IgD-negative memory B cell (primary cell): ENCODE data around the gene GARRE1. TPM values are rescaled to one million over a fixed set of nuclear protein-coding genes. Genes with fewer than 3 reads are reported as not detected.

ENCODE experiments used
- H3K27ac Mint-ChIP-seq, 3 donors: one replicate each; pipeline ENCODE4 v1.8.0; 2020 to 2022; ENCODE audit warnings: mild to moderate bottlenecking in 3 of 3, mixed read lengths in 3 of 3, moderate library complexity in 1 of 3
- H3K27me3 Mint-ChIP-seq: one replicate; pipeline ENCODE4 v1.8.0; 2021; ENCODE audit warnings: mixed read lengths
- H3K36me3 Mint-ChIP-seq: one replicate; pipeline ENCODE4 v1.8.0; 2020; ENCODE audit warnings: mild to moderate bottlenecking, mixed read lengths
- H3K4me1 Mint-ChIP-seq, 3 donors: one replicate each; pipeline ENCODE4 v1.8.0; 2020 to 2022; ENCODE audit warnings: mixed read lengths in 3 of 3, mild to moderate bottlenecking in 1 of 3
- H3K4me3 Mint-ChIP-seq, 4 donors: one replicate each; pipeline ENCODE4 v1.8.0; 2020 to 2022; ENCODE audit warnings: mild to moderate bottlenecking in 4 of 4, mixed read lengths in 4 of 4, moderate library complexity in 3 of 4
- H3K9me3 Mint-ChIP-seq, 3 donors: one replicate each; pipeline ENCODE4 v1.8.0; 2020 to 2021; ENCODE audit warnings: mixed read lengths in 3 of 3, mild to moderate bottlenecking in 1 of 3
- polyA plus RNA-seq: library from polyadenylated mRNA; unstranded; fragments of 300-500 nt; fragmentation: Illumina TruSeq; gene quantifications from one replicate; pipeline ENCODE4 v1.2.3, GENCODE V29; 2021

The GARRE1 gene
- polyA plus RNA-seq, 1 donor from 2014 or later: 8.6 TPM

DNA sequence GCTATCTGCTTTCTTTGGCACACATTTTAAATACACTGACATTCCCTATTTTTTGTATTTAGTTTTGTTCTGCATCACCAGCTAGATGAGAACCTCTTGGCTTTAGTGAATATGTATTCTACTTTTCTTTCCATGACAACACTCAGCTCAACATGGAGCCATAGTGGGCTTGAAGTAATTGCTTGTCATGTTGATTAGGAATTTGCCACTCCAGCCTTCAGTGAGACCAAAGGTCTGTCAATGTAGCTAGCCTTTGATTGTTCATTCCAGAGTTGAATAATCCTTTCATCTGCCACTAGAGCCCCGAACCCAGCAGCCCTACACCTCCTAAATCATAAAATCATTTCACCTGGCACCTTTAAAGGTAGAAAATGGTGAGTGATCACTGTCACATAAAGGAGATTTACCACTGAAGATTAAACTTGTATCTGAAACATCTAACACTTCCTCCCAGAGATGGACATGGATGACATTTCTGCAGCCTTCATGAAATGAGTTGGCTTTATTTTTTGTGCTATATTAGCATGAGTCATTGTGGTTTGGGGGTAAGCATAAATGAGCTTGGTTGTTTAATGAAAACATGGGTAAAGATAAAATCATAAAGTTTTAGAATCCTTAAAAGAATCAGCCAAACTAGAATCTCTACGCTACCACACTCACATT lies 29.2 kb upstream of the GARRE1 start:
- peaks cover 0 to 6% (median 6%) of the 10 kb centered on the region in 3 donors for H3K4me1 Mint-ChIP-seq
- no peaks in the 10 kb centered on the region for H3K9me3 Mint-ChIP-seq
- peak overlapping the region in 1 of 4 donors; percentile 13 for H3K4me3 Mint-ChIP-seq
- H3K27ac Mint-ChIP-seq: no peak overlapping the region
- H3K36me3 Mint-ChIP-seq: peaks cover 15% of the 10 kb centered on the region
- H3K27me3 Mint-ChIP-seq: no peaks in the 10 kb centered on the region

GRCh38 chr19:34225659-34226015 lies 28.7 kb upstream of the GARRE1 start:
- H3K27ac Mint-ChIP-seq: no peak overlapping the region
- no peaks in the 10 kb centered on the region for H3K27me3 Mint-ChIP-seq
- H3K9me3 Mint-ChIP-seq: no peaks in the 10 kb centered on the region
- H3K4me1 Mint-ChIP-seq: peaks cover 0 to 3% (median 1%) of the 10 kb centered on the region in 3 donors
- peaks cover 15% of the 10 kb centered on the region for H3K36me3 Mint-ChIP-seq
- no peak overlapping the region for H3K4me3 Mint-ChIP-seq

DNA sequence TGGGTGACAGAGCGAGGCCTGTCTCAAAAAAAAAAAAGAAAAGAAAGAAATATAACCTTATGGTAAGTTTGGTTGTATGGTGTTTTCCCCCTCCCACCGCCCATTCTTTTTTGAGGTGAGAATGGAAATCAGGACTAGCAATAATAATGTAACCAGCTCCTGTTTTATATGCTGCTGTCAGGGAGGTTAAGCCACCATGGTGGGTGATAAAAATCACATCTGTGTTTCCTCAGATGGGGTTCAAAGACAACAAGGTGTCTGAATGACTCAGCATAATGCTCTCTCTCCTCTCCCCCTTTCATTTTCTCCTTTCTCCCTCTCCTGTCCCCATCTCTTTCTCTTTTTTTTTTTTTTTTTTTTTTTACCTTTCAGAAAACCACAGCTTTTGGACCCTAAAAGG lies 28.3 kb upstream of the GARRE1 start:
- H3K27me3 Mint-ChIP-seq: no peaks in the 10 kb centered on the region
- peaks cover 15% of the 10 kb centered on the region for H3K36me3 Mint-ChIP-seq
- H3K27ac Mint-ChIP-seq: no peak overlapping the region
- H3K9me3 Mint-ChIP-seq: no peaks in the 10 kb centered on the region
- H3K4me3 Mint-ChIP-seq: no peak overlapping the region
- peaks cover 0 to 2% (median 1%) of the 10 kb centered on the region in 3 donors for H3K4me1 Mint-ChIP-seq

- H3K36me3 Mint-ChIP-seq: peaks cover 8% of the 10 kb centered on the region
- H3K27ac Mint-ChIP-seq: no peak overlapping the region
- H3K27me3 Mint-ChIP-seq: no peaks in the 10 kb centered on the region
- H3K9me3 Mint-ChIP-seq: no peaks in the 10 kb centered on the region
- H3K4me3 Mint-ChIP-seq: no peak overlapping the region
- H3K4me1 Mint-ChIP-seq: peaks cover 4 to 7% (median 5%) of the 10 kb centered on the region in 3 donors
Measured at GRCh38 chr19:34228347-34228746, 26.0 kb upstream of the GARRE1 start.

DNA sequence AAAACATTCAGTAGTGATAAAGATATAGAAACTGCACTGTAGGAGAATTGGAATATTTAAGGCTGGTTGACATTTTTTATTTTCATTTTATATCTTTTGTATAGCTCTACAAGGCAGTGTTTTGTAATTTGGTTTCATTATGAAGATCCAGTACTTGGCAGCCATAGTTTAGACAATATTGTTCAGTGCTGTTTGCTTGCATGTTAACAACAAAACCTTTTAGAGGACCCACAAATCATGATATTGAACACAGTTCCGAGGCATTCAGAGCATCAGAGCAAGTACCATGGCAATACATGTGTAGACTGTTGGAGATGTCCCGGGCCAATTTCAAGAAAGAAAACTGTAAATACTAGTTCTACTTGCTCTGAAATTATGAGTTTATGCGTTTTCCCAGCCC lies 25.6 kb upstream of the GARRE1 start:
- peaks cover 8% of the 10 kb centered on the region for H3K36me3 Mint-ChIP-seq
- no peak overlapping the region for H3K4me3 Mint-ChIP-seq
- H3K9me3 Mint-ChIP-seq: no peaks in the 10 kb centered on the region
- H3K27ac Mint-ChIP-seq: no peak overlapping the region
- no peaks in the 10 kb centered on the region for H3K27me3 Mint-ChIP-seq
- peaks cover 4 to 7% (median 5%) of the 10 kb centered on the region in 3 donors for H3K4me1 Mint-ChIP-seq

DNA sequence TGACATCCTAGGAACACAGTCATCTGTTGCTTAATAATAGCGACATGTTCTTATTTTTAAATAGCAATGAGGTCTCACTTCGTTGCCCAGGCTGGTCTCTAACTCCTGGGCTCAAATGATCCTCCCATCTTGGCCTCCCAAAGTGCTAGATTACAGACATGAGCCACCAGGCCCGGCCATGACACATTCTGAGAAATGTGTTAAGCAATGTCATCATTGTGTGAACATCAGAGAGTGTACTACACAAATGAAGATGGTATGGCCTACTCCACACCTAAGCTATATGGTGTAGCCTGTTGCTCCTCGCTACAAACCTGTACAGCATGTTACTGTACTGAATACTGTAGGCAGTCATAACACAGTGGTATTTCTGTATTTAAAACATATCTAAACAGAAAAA lies 24.6 kb upstream of the GARRE1 start:
- Mint-ChIP-seq H3K4me1 (peaks cover 4 to 7% (median 5%) of the 10 kb centered on the region in 3 donors), H3K27ac (no peak overlapping the region), H3K9me3 (no peaks in the 10 kb centered on the region), H3K36me3 (peaks cover 8% of the 10 kb centered on the region), H3K4me3 (no peak overlapping the region), H3K27me3 (no peaks in the 10 kb centered on the region)

DNA sequence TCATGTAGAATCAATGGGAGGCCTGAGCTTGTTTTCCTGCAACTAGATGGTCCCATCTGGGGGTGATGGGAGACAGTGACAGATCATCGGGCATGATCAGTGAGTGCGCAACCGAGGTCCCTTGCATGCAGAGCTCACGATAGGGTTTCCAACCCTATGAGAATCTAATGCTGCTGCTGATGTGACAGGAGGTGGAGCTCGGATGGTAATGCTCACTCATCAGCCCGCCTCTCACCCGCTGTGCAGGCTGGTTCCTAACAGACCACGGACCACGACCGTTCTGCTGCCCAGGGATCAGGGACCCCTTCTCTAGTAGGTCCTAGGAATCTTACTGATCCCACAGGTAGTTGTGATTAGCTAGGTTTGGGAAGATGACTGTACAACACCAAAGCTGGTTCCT lies 23.5 kb upstream of the GARRE1 start:
- H3K36me3 Mint-ChIP-seq: peaks cover 6% of the 10 kb centered on the region
- H3K9me3 Mint-ChIP-seq: no peaks in the 10 kb centered on the region
- no peak overlapping the region for H3K4me3 Mint-ChIP-seq
- no peaks in the 10 kb centered on the region for H3K27me3 Mint-ChIP-seq
- no peak overlapping the region for H3K27ac Mint-ChIP-seq
- H3K4me1 Mint-ChIP-seq: peaks cover 5 to 7% (median 5%) of the 10 kb centered on the region in 3 donors

GRCh38 chr19:34231439-34231838 lies 22.9 kb upstream of the GARRE1 start:
- Mint-ChIP-seq H3K27me3 (no peaks in the 10 kb centered on the region), H3K4me1 (peaks cover 5 to 7% (median 5%) of the 10 kb centered on the region in 3 donors), H3K36me3 (peaks cover 8% of the 10 kb centered on the region), H3K4me3 (peak overlapping the region in 1 of 4 donors; percentile 43), H3K9me3 (no peaks in the 10 kb centered on the region), H3K27ac (peak overlapping the region in 1 of 3 donors; percentile 50)

DNA sequence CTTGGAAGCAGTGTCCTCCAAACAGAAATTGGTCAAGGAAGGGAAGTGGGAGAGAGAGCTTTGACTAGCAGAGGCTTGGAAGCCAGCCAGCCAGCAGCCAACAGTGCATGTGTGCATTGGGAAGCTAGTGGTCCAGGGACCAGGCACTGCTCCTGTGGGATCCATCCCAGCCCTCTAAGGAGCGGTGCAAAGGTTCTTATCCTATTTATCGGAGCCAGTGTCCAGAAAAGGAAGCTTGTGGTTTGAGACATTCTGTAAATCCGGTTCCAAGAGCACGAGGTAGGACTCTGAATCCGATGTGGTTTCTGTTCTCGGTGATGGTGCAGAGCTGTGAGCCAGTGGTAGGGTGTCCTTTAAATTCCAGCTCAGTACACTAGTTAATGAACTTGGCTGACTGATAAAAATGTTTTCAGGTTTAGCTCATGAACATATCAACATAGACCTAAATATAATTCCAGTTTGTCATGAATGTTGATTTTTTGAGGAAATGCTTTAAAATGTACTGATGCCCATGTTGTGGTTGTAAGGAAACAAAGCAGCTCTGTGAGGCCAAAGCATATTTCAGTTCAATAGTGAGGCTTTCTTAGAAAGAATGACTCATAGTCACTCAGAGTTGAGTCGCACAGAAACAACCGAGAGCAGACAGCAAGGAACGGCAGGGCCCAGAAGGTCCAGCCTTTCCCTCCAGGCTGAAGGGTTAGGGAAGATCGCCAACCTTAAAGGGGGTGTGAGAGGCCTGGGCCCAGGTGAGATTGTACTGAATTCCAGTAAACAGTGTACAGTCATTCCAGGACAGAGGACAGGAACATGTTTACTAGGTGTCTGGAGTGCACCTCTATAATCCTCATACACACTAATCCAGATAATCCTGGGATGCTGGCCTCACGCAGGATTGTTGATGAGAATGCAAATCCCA lies 21.5 kb upstream of the GARRE1 start:
- Mint-ChIP-seq H3K27me3 (no peaks in the 10 kb centered on the region), H3K27ac (peak overlapping the region in 1 of 3 donors; percentile 59), H3K4me3 (peak overlapping the region in 1 of 4 donors; percentile 11), H3K9me3 (no peaks in the 10 kb centered on the region), H3K4me1 (peaks cover 5 to 12% (median 6%) of the 10 kb centered on the region in 3 donors), H3K36me3 (peaks cover 3% of the 10 kb centered on the region)

- H3K27me3 Mint-ChIP-seq: no peaks in the 10 kb centered on the region
- peaks cover 5 to 12% (median 6%) of the 10 kb centered on the region in 3 donors for H3K4me1 Mint-ChIP-seq
- H3K27ac Mint-ChIP-seq: no peak overlapping the region
- H3K36me3 Mint-ChIP-seq: peaks cover 3% of the 10 kb centered on the region
- H3K9me3 Mint-ChIP-seq: no peaks in the 10 kb centered on the region
- H3K4me3 Mint-ChIP-seq: no peak overlapping the region
Measured at GRCh38 chr19:34235425-34235940, 18.9 kb upstream of the GARRE1 start.

DNA sequence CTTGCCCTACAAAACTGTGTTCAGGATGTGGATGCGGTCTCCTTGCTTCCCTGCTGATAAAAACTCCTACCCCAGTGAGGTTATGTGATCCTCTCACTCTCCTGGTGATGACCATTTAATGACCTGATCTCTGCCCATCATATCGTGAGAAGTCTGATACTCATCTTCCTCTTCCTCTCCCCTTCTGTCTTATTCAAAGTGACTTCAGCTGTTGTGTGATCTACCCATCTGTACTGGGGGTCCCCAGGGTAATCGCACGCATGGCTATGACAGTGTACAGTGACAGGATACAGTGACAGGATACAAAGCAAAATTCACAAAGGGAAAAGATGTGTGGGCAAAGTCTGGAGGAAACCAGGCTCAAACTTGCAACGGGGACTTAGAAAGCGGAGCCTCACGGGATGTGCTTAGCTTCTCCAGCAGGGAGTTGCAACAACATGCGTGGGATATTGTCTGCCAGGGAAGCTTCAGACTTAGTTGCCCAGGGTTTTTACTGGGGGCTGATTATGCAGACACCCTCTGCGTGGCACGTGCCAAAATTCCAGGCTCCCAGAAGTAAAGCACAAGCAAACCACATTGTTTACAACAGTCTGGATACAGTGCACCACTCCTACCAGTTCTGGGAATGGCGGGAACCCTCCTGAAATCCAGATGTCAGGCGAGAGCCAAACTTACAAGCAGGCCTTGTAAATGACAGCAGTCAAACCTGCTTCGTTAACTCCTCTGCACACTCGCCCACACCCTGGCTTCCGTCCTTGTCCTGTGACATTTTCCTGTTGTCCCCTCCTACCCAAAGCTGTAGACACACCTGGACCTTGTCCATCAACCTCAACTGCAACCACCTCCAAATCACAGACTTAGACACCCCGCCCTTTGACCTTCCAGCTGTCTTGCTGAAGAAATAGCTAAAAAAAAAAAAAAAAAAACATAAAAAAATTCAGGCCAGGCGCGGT lies 18.0 kb upstream of the GARRE1 start:
- Mint-ChIP-seq H3K4me1 (peaks cover 3 to 12% (median 5%) of the 10 kb centered on the region in 3 donors), H3K27ac (no peak overlapping the region), H3K9me3 (no peaks in the 10 kb centered on the region), H3K4me3 (no peak overlapping the region), H3K36me3 (peaks cover 3% of the 10 kb centered on the region), H3K27me3 (no peaks in the 10 kb centered on the region)

DNA sequence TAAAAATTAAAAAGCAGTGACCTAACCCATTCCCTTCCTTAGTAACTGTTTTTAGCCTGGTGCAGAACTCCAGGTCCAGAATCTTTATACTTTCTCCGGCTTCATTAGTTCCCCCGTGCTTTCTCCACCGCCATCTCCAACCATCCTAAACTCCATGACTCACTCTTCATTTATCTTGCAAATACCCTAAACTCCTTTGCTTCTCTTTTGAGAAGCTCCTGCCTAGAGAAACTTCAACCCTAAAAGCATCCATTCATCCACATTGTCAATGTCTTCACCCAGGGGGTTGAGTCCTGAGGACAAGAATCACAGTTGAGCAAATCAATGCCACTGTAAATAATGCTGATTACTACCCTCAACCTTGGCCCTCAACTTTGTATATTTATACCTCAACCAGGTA lies 17.1 kb upstream of the GARRE1 start:
- Mint-ChIP-seq H3K27me3 (no peaks in the 10 kb centered on the region), H3K4me3 (no peak overlapping the region), H3K9me3 (no peaks in the 10 kb centered on the region), H3K27ac (peak overlapping the region in 1 of 3 donors; percentile 96), H3K4me1 (peaks cover 4 to 10% (median 7%) of the 10 kb centered on the region in 3 donors), H3K36me3 (peaks cover 6% of the 10 kb centered on the region)

GRCh38 chr19:34237939-34238338 lies 16.4 kb upstream of the GARRE1 start:
- peaks cover 6% of the 10 kb centered on the region for H3K36me3 Mint-ChIP-seq

GRCh38 chr19:34241513-34242337 lies 12.6 kb upstream of the GARRE1 start:
- no peak overlapping the region for H3K27ac Mint-ChIP-seq
- peaks cover 3 to 5% (median 4%) of the 10 kb centered on the region in 3 donors for H3K4me1 Mint-ChIP-seq
- peak overlapping the region in 1 of 4 donors; percentile 53 for H3K4me3 Mint-ChIP-seq

More at GRCh38 chr19:34237939-34238338, 16.4 kb upstream of the GARRE1 start:
- H3K9me3 Mint-ChIP-seq: no peaks in the 10 kb centered on the region
- H3K27me3 Mint-ChIP-seq: no peaks in the 10 kb centered on the region
- H3K4me1 Mint-ChIP-seq: peaks cover 3 to 7% (median 3%) of the 10 kb centered on the region in 3 donors
- no peak overlapping the region for H3K4me3 Mint-ChIP-seq
- H3K27ac Mint-ChIP-seq: no peak overlapping the region

More at GRCh38 chr19:34241513-34242337, 12.6 kb upstream of the GARRE1 start:
- Mint-ChIP-seq H3K36me3 (peaks cover 7% of the 10 kb centered on the region), H3K27me3 (no peaks in the 10 kb centered on the region), H3K9me3 (no peaks in the 10 kb centered on the region)
